HEK293 (cell line): Measurements from ENCODE around the gene SPTSSB.

Experiments
- CTCF ChIA-PET: fragments of 350-600 bp; formaldehyde crosslinking; extraction: SDS; loops from one replicate; lab custom pipeline; 2021; ENCODE audit warnings: antibody characterized with exemption; lab: Yijun Ruan, JAX
- POLR2A ChIA-PET: fragments of 300-600 bp; formaldehyde crosslinking; extraction: SDS; loops from one replicate; lab custom pipeline; 2020; ENCODE audit warnings: antibody characterized with exemption, inconsistent platforms; lab: Yijun Ruan, JAX
- H3K27ac ChIP-seq: fragments of 200-500 bp; sonication (Bioruptor generic); 2 replicates; pipeline ENCODE4 v1.5.1; 2014; ENCODE audit warnings: low read depth, low read length, control low read depth, inconsistent platforms; ENCODE audit errors: extremely low read depth
- H3K36me3 ChIP-seq, 2 experiments: fragments of 200-500 bp in 1 of 2; sonication (Bioruptor generic) in 1 of 2; 1 replicate in 1 of 2; 2 replicates in 1 of 2; pipeline ENCODE4 v1.5.1; 2014 to 2017; ENCODE audit warnings: inconsistent platforms in 2 of 2, low read length in 2 of 2; ENCODE audit not compliant: control insufficient read depth in 2 of 2, insufficient read depth in 1 of 2
- H3K4me1 ChIP-seq: fragments of 200-500 bp; sonication (Bioruptor generic); 2 replicates; pipeline ENCODE4 v1.5.1; 2014; ENCODE audit warnings: mild to moderate bottlenecking, low read length, inconsistent platforms; ENCODE audit not compliant: control insufficient read depth, insufficient read depth
- H3K4me3 ChIP-seq: 2 replicates; pipeline ENCODE4 v1.5.1; 2011; ENCODE audit warnings: low read depth, mild to moderate bottlenecking, control low read depth, low read length, moderate library complexity
- H3K9me3 ChIP-seq: fragments of 200-500 bp; sonication (Bioruptor generic); 2 replicates; pipeline ENCODE4 v1.5.1; 2014; ENCODE audit warnings: low read depth, low read length, inconsistent platforms; ENCODE audit not compliant: control insufficient read depth, insufficient read depth
- TCF7L2 ChIP-seq: IDR thresholded peaks from 2 replicates; pipeline ENCODE4 v1.6.1; 2011; ENCODE audit warnings: low read depth, mild to moderate bottlenecking, inconsistent platforms, low read length, moderate library complexity, borderline replicate concordance
- YY2 ChIP-seq: fragments of 450-650 bp; formaldehyde crosslinking; IDR thresholded peaks from 2 replicates; pipeline ENCODE4 v1.5.1; 2016; ENCODE audit warnings: missing biosample characterization, missing genetic modification characterization
- ZBTB44 ChIP-seq: fragments of 450-650 bp; IDR thresholded peaks from 2 replicates; pipeline ENCODE4 v1.5.1; 2018; ENCODE audit warnings: missing biosample characterization, mild to moderate bottlenecking, missing genetic modification characterization
- ZEB2 ChIP-seq: fragments of 450-650 bp; formaldehyde crosslinking; IDR thresholded peaks from 2 replicates; pipeline ENCODE4 v1.5.1; 2016; ENCODE audit warnings: missing biosample characterization, missing genetic modification characterization
- ZNF114 ChIP-seq: fragments of 450-650 bp; formaldehyde crosslinking; IDR thresholded peaks from 2 replicates; pipeline ENCODE4 v1.5.0; 2017; ENCODE audit warnings: missing biosample characterization, missing genetic modification characterization
- ZNF19 ChIP-seq: fragments of 450-650 bp; formaldehyde crosslinking; IDR thresholded peaks from 2 replicates; pipeline ENCODE4; 2016; ENCODE audit warnings: missing biosample characterization, missing genetic modification characterization, low read depth
- ZNF248 ChIP-seq: fragments of 450-650 bp; formaldehyde crosslinking; IDR thresholded peaks from 2 replicates; pipeline ENCODE4 v1.5.1; 2017; ENCODE audit warnings: missing biosample characterization, missing genetic modification characterization
- ZNF302 ChIP-seq: fragments of 450-650 bp; formaldehyde crosslinking; IDR thresholded peaks from 2 replicates; pipeline ENCODE4 v1.5.1; 2016; ENCODE audit warnings: missing biosample characterization, missing genetic modification characterization, low read depth
- ZNF311 ChIP-seq: fragments of 450-650 bp; formaldehyde crosslinking; IDR thresholded peaks from 2 replicates; pipeline ENCODE4 v1.5.1; 2017; ENCODE audit warnings: missing biosample characterization, missing genetic modification characterization, borderline replicate concordance
- ZNF324 ChIP-seq: fragments of 450-650 bp; formaldehyde crosslinking; IDR thresholded peaks from 2 replicates; pipeline ENCODE4 v1.5.1; 2016; ENCODE audit warnings: missing biosample characterization, missing genetic modification characterization
- ZNF394 ChIP-seq: fragments of 450-650 bp; formaldehyde crosslinking; IDR thresholded peaks from 2 replicates; pipeline ENCODE4 v1.5.1; 2016; ENCODE audit warnings: missing biosample characterization, missing genetic modification characterization, mild to moderate bottlenecking, moderate library complexity, borderline replicate concordance
- ZNF404 ChIP-seq: fragments of 450-650 bp; formaldehyde crosslinking; IDR thresholded peaks from 2 replicates; pipeline ENCODE4 v1.5.1; 2017; ENCODE audit warnings: missing biosample characterization, missing genetic modification characterization
- ZNF416 ChIP-seq: fragments of 450-650 bp; formaldehyde crosslinking; IDR thresholded peaks from 2 replicates; pipeline ENCODE4 v1.5.1; 2016; ENCODE audit warnings: missing biosample characterization, missing genetic modification characterization
- ZNF426 ChIP-seq: fragments of 450-650 bp; formaldehyde crosslinking; IDR thresholded peaks from 2 replicates; pipeline ENCODE4 v1.5.1; 2017; ENCODE audit warnings: missing biosample characterization, missing genetic modification characterization, mild to moderate bottlenecking, inconsistent platforms, moderate library complexity
- ZNF521 ChIP-seq: fragments of 450-650 bp; formaldehyde crosslinking; IDR thresholded peaks from 2 replicates; pipeline ENCODE4 v1.5.1; 2017; ENCODE audit warnings: missing biosample characterization, mild to moderate bottlenecking, missing genetic modification characterization
- ZNF548 ChIP-seq: fragments of 450-650 bp; formaldehyde crosslinking; IDR thresholded peaks from 2 replicates; pipeline ENCODE4 v1.5.1; 2016; ENCODE audit warnings: missing biosample characterization, missing genetic modification characterization
- ZNF549 ChIP-seq: fragments of 450-650 bp; IDR thresholded peaks from 2 replicates; pipeline ENCODE4 v1.5.1; 2018; ENCODE audit warnings: missing biosample characterization, missing genetic modification characterization, mild to moderate bottlenecking, inconsistent platforms, moderate library complexity
- ZNF600 ChIP-seq: fragments of 450-650 bp; formaldehyde crosslinking; IDR thresholded peaks from 2 replicates; pipeline ENCODE4 v1.5.1; 2016; ENCODE audit warnings: missing biosample characterization, missing genetic modification characterization
- ZNF621 ChIP-seq: fragments of 450-650 bp; formaldehyde crosslinking; IDR thresholded peaks from 2 replicates; pipeline ENCODE4 v1.5.1; 2017; ENCODE audit warnings: missing biosample characterization, missing genetic modification characterization
- ZNF707 ChIP-seq: fragments of 450-650 bp; formaldehyde crosslinking; IDR thresholded peaks from 2 replicates; pipeline ENCODE4 v1.5.1; 2016; ENCODE audit warnings: missing biosample characterization, missing genetic modification characterization
- ZNF76 ChIP-seq: fragments of 450-650 bp; formaldehyde crosslinking; IDR thresholded peaks from 2 replicates; pipeline ENCODE4; 2016; ENCODE audit warnings: low read depth, missing biosample characterization, missing genetic modification characterization, borderline replicate concordance
- TF ChIP-seq, protein P1 (sequence below): fragments of 450-650 bp; formaldehyde crosslinking; IDR thresholded peaks from 2 replicates; pipeline ENCODE4 v1.5.1; 2016; ENCODE audit warnings: missing biosample characterization, missing genetic modification characterization
- TF ChIP-seq, protein P2 (sequence below): fragments of 450-650 bp; formaldehyde crosslinking; IDR thresholded peaks from 2 replicates; pipeline ENCODE4 v1.5.1; 2016; ENCODE audit warnings: missing biosample characterization, missing genetic modification characterization
- TF ChIP-seq, protein P3 (sequence below): fragments of 450-650 bp; formaldehyde crosslinking; IDR thresholded peaks from 2 replicates; pipeline ENCODE4 v1.5.1; 2016; ENCODE audit warnings: missing biosample characterization, missing genetic modification characterization

Gene SPTSSB

DNA sequence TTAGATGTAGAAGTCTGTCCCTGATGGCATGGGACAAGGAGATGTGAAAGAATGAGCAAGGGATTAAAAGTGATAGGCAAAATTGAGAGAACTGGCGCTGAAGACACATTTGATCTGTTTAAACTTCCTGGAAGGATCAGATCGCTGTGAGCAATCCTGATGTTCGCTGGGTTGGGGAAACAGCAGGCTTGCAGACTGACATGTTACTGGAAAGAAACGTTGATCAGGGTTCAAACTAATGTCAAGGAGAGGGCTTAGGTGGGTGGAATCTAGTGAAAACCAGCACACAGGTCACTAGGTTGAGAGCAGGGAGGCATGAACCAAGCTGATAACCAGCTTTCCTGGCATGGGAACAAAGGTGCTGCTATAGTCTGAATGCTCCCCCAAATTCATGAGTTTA, 34.5 kb upstream of the SPTSSB start (continued):
- TF ChIP-seq ZNF621 (tag by site-specific recombination) (no peak), ZNF324 (tag by site-specific recombination) (no peak), ZNF302 (tag by site-specific recombination) (no peak)
- TF ChIP-seq, protein P1, sequence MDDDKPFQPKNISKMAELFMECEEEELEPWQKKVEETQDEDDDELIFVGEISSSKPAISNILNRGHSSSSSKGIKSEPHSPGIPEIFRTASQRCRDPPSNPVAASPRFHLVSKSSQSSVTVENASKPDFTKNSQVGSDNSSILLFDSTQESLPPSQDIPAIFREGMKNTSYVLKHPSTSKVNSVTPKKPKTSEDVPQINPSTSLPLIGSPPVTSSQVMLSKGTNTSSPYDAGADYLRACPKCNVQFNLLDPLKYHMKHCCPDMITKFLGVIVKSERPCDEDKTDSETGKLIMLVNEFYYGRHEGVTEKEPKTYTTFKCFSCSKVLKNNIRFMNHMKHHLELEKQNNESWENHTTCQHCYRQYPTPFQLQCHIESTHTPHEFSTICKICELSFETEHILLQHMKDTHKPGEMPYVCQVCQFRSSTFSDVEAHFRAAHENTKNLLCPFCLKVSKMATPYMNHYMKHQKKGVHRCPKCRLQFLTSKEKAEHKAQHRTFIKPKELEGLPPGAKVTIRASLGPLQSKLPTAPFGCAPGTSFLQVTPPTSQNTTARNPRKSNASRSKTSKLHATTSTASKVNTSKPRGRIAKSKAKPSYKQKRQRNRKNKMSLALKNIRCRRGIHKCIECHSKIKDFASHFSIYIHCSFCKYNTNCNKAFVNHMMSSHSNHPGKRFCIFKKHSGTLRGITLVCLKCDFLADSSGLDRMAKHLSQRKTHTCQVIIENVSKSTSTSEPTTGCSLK (tag by site-specific recombination): no peak

DNA sequence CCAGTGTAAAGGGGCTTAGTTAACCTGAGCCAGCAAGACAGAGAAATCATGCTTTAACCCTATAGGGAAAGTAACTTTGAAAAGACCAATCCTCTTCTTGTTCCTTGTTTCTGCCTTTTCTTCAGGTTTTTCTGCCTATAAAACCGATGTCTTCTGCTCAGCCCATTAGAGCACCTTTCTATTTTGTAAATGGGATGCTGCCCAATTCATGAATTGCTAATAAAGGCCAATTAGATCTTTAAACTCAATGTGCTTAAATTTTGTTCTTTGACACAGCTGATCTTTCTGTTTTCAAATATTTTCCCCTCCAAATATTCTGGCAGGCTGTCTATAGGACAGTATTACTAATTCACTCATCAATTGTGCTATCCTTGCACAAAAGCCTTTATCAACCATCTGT, 33.8 kb upstream of the SPTSSB start:
- Histone ChIP-seq H3K4me1 (no peaks in the 10 kb centered on the region), H3K36me3 (no peaks in the 10 kb centered on the region), H3K9me3 (no peaks in the 10 kb centered on the region), H3K4me3 (no peak overlapping the region), H3K27ac (no peak overlapping the region)
- CTCF ChIA-PET: no interaction called here
- POLR2A ChIA-PET: no interaction called here
- TF ChIP-seq ZNF549 (tag by site-specific recombination) (peak; percentile 100), ZNF404 (no peak)

DNA sequence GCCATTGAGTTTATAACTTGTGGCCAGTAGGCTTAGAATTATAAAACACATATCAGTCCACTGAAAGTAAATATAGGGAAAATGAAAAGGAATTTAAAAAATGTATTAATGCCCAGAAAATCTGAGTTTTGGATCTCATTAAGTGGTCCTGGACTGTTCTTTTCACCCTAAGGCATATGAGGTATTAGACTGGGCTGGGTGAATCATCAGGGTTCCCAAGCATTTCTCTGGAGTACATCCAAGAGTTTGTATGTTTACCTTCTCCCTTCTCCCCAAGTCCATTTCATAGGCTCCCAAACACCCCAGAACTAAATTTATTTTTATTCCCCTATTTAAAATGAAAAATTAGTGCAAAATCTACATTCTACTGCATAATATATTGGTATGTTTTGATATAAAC, 31.9 kb upstream of the SPTSSB start:
- TF ChIP-seq ZNF548 (tag by site-specific recombination) (no peak), ZNF19 (tag by site-specific recombination) (no peak), ZNF707 (tag by site-specific recombination) (no peak), ZNF426 (no peak), ZNF394 (no peak), ZEB2 (tag by site-specific recombination) (no peak)
- TF ChIP-seq, protein P2, sequence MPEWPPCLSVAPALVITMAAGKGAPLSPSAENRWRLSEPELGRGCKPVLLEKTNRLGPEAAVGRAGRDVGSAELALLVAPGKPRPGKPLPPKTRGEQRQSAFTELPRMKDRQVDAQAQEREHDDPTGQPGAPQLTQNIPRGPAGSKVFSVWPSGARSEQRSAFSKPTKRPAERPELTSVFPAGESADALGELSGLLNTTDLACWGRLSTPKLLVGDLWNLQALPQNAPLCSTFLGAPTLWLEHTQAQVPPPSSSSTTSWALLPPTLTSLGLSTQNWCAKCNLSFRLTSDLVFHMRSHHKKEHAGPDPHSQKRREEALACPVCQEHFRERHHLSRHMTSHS: no peak
- ChIA-PET CTCF (no interaction called here), POLR2A (no interaction called here)
- Histone ChIP-seq H3K4me3 (no peak overlapping the region), H3K36me3 (no peaks in the 10 kb centered on the region), H3K4me1 (no peaks in the 10 kb centered on the region), H3K27ac (no peak overlapping the region), H3K9me3 (no peaks in the 10 kb centered on the region)

DNA sequence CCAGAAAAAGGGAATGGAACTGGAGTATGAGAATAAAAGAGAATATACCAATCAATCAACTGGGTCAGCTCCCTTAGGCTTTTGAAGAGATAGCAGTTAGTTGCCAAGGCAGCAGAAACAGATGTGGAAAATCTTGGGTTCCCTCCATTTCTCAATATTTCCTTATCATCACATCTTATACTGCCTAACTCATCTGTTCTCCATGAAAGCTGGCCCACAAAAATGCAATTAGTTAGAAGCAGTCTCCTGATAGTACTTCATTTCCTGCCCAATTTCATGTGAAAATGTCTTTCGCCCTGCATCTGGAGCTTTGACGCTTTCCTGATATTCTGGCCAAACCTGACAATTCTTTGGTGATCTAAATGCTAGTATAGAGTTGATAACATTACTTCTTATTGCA, 30.1 kb upstream of the SPTSSB start:
- Histone ChIP-seq H3K36me3 (no peaks in the 10 kb centered on the region), H3K4me1 (no peaks in the 10 kb centered on the region), H3K4me3 (no peak overlapping the region), H3K9me3 (no peaks in the 10 kb centered on the region), H3K27ac (no peak overlapping the region)
- POLR2A ChIA-PET: no interaction called here
- CTCF ChIA-PET: interaction anchor here (1.3 kb wide), 1 partner anchor 97 kb away, joined by 4 read pairs; no protein-coding TSS in a partner anchor
- TF ChIP-seq YY2 (no peak), ZNF114 (tag by site-specific recombination) (no peak), ZNF76 (tag by site-specific recombination) (no peak), ZNF521 (tag by site-specific recombination) (no peak), TCF7L2 (no peak), ZNF621 (tag by site-specific recombination) (no peak), ZNF311 (tag by site-specific recombination) (no peak), ZNF416 (tag by site-specific recombination) (no peak), ZBTB44 (tag by site-specific recombination) (no peak), ZNF248 (no peak), ZNF600 (no peak)
- TF ChIP-seq, protein P3, sequence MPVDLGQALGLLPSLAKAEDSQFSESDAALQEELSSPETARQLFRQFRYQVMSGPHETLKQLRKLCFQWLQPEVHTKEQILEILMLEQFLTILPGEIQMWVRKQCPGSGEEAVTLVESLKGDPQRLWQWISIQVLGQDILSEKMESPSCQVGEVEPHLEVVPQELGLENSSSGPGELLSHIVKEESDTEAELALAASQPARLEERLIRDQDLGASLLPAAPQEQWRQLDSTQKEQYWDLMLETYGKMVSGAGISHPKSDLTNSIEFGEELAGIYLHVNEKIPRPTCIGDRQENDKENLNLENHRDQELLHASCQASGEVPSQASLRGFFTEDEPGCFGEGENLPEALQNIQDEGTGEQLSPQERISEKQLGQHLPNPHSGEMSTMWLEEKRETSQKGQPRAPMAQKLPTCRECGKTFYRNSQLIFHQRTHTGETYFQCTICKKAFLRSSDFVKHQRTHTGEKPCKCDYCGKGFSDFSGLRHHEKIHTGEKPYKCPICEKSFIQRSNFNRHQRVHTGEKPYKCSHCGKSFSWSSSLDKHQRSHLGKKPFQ (tag by site-specific recombination): no peak
